Fibroblast of pulmonary artery (primary cell): ENCODE measurements around the gene CDKN1C.
A peak's percentile ranks its signal among the peaks of the same experiment; 100 is the strongest.

ENCODE experiments used
- DNase-seq: peaks from one replicate; pipeline ENCODE4 v3.0.0-alpha.2; 2010; ENCODE audit warnings: low read depth
- H3K4me3 ChIP-seq: replicated peaks from 2 replicates; pipeline ENCODE4 v1.5.1; 2011; ENCODE audit warnings: low read depth, mild to moderate bottlenecking, control low read depth, low read length, moderate library complexity
- CTCF ChIP-seq: IDR thresholded peaks from 2 replicates; pipeline ENCODE4 v1.5.1; 2011; ENCODE audit warnings: mild to moderate bottlenecking, control low read depth, low read length, inconsistent platforms; ENCODE audit errors: missing control alignments

CDKN1C gene

GRCh38 chr11:2838091-2838490 lies 47.5 kb downstream of the CDKN1C start:
- no peak for DNase-seq

DNA sequence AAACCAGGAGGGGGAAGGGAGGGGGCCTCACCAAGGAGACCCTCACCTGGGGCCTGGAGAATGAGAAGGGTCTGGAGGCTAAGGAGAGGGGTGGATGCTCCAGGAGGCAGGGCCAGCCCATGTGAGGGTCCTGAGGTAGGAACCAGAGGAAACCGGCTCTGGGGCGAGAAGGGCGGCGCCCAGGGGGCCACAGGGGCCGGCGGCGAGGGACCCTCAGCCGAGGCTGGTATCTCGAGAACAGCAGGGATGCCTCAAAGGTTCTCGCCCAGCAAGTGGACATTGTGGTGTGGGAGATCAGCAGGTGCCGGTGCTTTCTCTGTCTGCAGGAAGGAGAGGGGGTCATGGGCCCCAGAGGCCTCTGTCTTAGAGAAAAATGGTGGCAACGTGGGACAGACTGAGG lies 47.9 kb downstream of the CDKN1C start:
- no peak for TF ChIP-seq CTCF
- no peak for DNase-seq
- H3K4me3 ChIP-seq = no peak overlapping the region

More at GRCh38 chr11:2838091-2838490, 47.5 kb downstream of the CDKN1C start:
- TF ChIP-seq CTCF = no peak
- H3K4me3 ChIP-seq = no peak overlapping the region

DNA sequence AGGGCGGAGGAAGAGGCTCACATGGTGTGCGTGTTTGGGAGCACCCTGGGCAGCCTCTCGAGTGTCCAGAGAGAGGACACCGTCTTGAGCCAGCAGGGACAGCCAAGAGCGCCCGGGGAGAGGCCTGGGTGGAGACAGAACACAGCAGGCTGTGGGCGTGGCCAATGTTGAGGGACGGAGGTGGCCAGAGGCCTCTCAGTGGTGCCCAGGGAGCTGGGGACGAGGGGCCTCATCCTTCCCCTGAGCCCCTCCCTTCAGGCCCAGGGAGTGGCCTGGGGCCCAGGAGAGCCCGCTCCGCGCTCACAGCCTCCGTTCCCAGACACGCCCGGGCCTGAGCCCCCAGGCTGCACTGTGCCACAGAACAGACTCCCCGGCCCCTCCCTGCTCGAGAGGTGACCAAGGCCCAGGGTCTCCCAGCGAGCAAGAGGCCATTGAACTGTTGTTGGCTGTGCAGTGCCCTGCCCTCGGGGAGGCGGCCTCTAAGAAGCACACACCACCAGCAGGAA lies 48.4 kb downstream of the CDKN1C start:
- peak; percentile 21 for DNase-seq
- no peak overlapping the region for H3K4me3 ChIP-seq
- TF ChIP-seq CTCF = peak; percentile 17

GRCh38 chr11:2836315-2837095 lies 49.1 kb downstream of the CDKN1C start:
- no peak for TF ChIP-seq CTCF
- no peak overlapping the region for H3K4me3 ChIP-seq
- no peak for DNase-seq

GRCh38 chr11:2835751-2836150 lies 49.8 kb downstream of the CDKN1C start:
- DNase-seq = no peak
- TF ChIP-seq CTCF = no peak
- H3K4me3 ChIP-seq = no peak overlapping the region

DNA sequence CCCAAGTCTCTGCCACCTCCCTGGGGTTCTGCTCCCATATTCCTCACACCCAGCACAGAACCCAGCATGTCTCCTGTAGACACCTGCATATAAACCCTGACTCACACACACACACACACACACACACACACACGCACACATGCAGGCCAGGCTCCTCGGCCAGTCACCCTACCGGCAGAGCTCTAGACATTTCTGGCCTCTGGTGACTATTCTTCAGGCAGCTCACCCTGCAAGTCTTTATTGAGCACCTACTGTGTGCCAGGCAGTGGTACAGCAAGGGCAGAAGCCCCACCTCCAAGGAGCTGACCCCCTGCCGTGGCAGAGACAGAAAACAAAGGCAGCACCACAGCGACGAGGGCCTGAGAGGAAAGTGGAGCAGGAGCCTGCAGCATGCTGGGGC lies 50.3 kb downstream of the CDKN1C start:
- H3K4me3 ChIP-seq = no peak overlapping the region
- TF ChIP-seq CTCF = no peak
- DNase-seq = peak; percentile 9
